ENCODE data around the gene RCAN3. TPM values are rescaled to one million over a fixed set of nuclear protein-coding genes. Genes with fewer than 3 reads are reported as not detected.

The RCAN3 gene
- total and polyA plus RNA-seq, 2 of the 13 experiments (the other 11 are each of a cell fraction or from before 2014, with no cell fraction given), result 12.2 to 13.3 TPM

- TF ChIP-seq, protein P1, sequence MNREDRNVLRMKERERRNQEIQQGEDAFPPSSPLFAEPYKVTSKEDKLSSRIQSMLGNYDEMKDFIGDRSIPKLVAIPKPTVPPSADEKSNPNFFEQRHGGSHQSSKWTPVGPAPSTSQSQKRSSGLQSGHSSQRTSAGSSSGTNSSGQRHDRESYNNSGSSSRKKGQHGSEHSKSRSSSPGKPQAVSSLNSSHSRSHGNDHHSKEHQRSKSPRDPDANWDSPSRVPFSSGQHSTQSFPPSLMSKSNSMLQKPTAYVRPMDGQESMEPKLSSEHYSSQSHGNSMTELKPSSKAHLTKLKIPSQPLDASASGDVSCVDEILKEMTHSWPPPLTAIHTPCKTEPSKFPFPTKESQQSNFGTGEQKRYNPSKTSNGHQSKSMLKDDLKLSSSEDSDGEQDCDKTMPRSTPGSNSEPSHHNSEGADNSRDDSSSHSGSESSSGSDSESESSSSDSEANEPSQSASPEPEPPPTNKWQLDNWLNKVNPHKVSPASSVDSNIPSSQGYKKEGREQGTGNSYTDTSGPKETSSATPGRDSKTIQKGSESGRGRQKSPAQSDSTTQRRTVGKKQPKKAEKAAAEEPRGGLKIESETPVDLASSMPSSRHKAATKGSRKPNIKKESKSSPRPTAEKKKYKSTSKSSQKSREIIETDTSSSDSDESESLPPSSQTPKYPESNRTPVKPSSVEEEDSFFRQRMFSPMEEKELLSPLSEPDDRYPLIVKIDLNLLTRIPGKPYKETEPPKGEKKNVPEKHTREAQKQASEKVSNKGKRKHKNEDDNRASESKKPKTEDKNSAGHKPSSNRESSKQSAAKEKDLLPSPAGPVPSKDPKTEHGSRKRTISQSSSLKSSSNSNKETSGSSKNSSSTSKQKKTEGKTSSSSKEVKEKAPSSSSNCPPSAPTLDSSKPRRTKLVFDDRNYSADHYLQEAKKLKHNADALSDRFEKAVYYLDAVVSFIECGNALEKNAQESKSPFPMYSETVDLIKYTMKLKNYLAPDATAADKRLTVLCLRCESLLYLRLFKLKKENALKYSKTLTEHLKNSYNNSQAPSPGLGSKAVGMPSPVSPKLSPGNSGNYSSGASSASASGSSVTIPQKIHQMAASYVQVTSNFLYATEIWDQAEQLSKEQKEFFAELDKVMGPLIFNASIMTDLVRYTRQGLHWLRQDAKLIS (CRISPR knock-in tag; IDR thresholded peaks at IDR 0.05), result no peak
- no peak for TF ChIP-seq BORCS8-MEF2B (CRISPR knock-in tag; IDR thresholded peaks at IDR 0.05)
- TF ChIP-seq DNMT1 (CRISPR knock-in tag; IDR thresholded peaks at IDR 0.05), result no peak
- no peak for TF ChIP-seq EHMT2 (IDR thresholded peaks at IDR 0.05; ENCODE audit: borderline replicate concordance, low read depth, low read length)
- TF ChIP-seq ARID5B (CRISPR knock-in tag; IDR thresholded peaks at IDR 0.05), result peak; percentile 60; the same call in 1 of the 2 replicates
- no peak for TF ChIP-seq RARG (CRISPR knock-in tag; IDR thresholded peaks at IDR 0.05; ENCODE audit: low read depth)
- TF ChIP-seq, protein P2, sequence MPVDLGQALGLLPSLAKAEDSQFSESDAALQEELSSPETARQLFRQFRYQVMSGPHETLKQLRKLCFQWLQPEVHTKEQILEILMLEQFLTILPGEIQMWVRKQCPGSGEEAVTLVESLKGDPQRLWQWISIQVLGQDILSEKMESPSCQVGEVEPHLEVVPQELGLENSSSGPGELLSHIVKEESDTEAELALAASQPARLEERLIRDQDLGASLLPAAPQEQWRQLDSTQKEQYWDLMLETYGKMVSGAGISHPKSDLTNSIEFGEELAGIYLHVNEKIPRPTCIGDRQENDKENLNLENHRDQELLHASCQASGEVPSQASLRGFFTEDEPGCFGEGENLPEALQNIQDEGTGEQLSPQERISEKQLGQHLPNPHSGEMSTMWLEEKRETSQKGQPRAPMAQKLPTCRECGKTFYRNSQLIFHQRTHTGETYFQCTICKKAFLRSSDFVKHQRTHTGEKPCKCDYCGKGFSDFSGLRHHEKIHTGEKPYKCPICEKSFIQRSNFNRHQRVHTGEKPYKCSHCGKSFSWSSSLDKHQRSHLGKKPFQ (CRISPR knock-in tag; IDR thresholded peaks at IDR 0.05; ENCODE audit: insufficient replicate concordance), result peak; percentile 20
- TF ChIP-seq HMG20B (CRISPR knock-in tag; conservative IDR thresholded peaks at IDR 0.05), result no peak
- TF ChIP-seq, protein P3, sequence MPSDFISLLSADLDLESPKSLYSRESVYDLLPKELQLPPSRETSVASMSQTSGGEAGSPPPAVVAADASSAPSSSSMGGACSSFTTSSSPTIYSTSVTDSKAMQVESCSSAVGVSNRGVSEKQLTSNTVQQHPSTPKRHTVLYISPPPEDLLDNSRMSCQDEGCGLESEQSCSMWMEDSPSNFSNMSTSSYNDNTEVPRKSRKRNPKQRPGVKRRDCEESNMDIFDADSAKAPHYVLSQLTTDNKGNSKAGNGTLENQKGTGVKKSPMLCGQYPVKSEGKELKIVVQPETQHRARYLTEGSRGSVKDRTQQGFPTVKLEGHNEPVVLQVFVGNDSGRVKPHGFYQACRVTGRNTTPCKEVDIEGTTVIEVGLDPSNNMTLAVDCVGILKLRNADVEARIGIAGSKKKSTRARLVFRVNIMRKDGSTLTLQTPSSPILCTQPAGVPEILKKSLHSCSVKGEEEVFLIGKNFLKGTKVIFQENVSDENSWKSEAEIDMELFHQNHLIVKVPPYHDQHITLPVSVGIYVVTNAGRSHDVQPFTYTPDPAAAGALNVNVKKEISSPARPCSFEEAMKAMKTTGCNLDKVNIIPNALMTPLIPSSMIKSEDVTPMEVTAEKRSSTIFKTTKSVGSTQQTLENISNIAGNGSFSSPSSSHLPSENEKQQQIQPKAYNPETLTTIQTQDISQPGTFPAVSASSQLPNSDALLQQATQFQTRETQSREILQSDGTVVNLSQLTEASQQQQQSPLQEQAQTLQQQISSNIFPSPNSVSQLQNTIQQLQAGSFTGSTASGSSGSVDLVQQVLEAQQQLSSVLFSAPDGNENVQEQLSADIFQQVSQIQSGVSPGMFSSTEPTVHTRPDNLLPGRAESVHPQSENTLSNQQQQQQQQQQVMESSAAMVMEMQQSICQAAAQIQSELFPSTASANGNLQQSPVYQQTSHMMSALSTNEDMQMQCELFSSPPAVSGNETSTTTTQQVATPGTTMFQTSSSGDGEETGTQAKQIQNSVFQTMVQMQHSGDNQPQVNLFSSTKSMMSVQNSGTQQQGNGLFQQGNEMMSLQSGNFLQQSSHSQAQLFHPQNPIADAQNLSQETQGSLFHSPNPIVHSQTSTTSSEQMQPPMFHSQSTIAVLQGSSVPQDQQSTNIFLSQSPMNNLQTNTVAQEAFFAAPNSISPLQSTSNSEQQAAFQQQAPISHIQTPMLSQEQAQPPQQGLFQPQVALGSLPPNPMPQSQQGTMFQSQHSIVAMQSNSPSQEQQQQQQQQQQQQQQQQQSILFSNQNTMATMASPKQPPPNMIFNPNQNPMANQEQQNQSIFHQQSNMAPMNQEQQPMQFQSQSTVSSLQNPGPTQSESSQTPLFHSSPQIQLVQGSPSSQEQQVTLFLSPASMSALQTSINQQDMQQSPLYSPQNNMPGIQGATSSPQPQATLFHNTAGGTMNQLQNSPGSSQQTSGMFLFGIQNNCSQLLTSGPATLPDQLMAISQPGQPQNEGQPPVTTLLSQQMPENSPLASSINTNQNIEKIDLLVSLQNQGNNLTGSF (CRISPR knock-in tag; IDR thresholded peaks at IDR 0.05), result no peak
- no peak for TF ChIP-seq PHF20 (CRISPR knock-in tag; IDR thresholded peaks at IDR 0.05)
- TF ChIP-seq ZNF629 (CRISPR knock-in tag; conservative IDR thresholded peaks at IDR 0.05), result no peak
- TF ChIP-seq ZNF331 (CRISPR knock-in tag; IDR thresholded peaks at IDR 0.05), result no peak
- peak; percentile 72 for TF ChIP-seq POLR2G (IDR thresholded peaks at IDR 0.05; ENCODE audit: low read depth, low read length)
- no peak for TF ChIP-seq ZNF24 (IDR thresholded peaks at IDR 0.05)
Observed at GRCh38 chr1:24502065-24502708, 449 bp upstream of the RCAN3 start (continued).

Measured in HepG2 (cell line).